Activated B cell treated with CpG ODN at 0.5 μM for 24 hours (primary cell): Measurements from ENCODE around the gene CTIF. TPM values are rescaled to one million over a fixed set of nuclear protein-coding genes. Genes with fewer than 3 reads are reported as not detected.

Source experiments
- ATAC-seq: fragments of 200-7000 bp; cut with Tn5 transposase; one replicate; pipeline ENCODE4 v1.10.0; 2021; ENCODE audit warnings: low read depth, mild to moderate bottlenecking, moderate library complexity
- CTCF ChIA-PET: fragments of 350-600 bp; sonication (Branson Sonifier 250); formaldehyde crosslinking; loops from one replicate; lab custom pipeline; 2021; ENCODE audit warnings: antibody characterized with exemption; lab: Charles Lee
- POLR2A ChIA-PET: fragments of 350-600 bp; sonication (Branson Sonifier 250); formaldehyde crosslinking; loops from one replicate; lab custom pipeline; 2021; ENCODE audit warnings: antibody characterized with exemption; lab: Charles Lee
- DNase-seq: peaks from one replicate; pipeline ENCODE4 v3.0.0; 2022
- H3K27ac Mint-ChIP-seq: one replicate; pipeline ENCODE4 v1.8.0; 2020; ENCODE audit warnings: mixed read lengths
- H3K27me3 Mint-ChIP-seq: one replicate; pipeline ENCODE4 v1.8.0; 2021; ENCODE audit warnings: mixed read lengths
- H3K36me3 Mint-ChIP-seq: one replicate; pipeline ENCODE4 v1.8.0; 2021; ENCODE audit warnings: low read depth, mixed read lengths
- H3K4me1 Mint-ChIP-seq: one replicate; pipeline ENCODE4 v1.8.0; 2021; ENCODE audit warnings: mixed read lengths
- H3K4me3 Mint-ChIP-seq: one replicate; pipeline ENCODE4 v1.8.0; 2020; ENCODE audit warnings: mild to moderate bottlenecking, mixed read lengths
- H3K9me3 Mint-ChIP-seq: one replicate; pipeline ENCODE4 v1.8.0; 2020; ENCODE audit warnings: mixed read lengths
- CTCF ChIP-seq: fragments of 200-600 bp; IDR thresholded peaks from one replicate; pipeline ENCODE4 v1.8.0; 2022; ENCODE audit warnings: antibody characterized with exemption, mild to moderate bottlenecking
- intact Hi-C: fragments of 100-400 bp; cut with micrococcal nuclease; formaldehyde crosslinking; loops from one replicate; pipeline ENCODE4 v1.15.1; 2024
- total RNA-seq: library from RNA; stranded (reverse); gene quantifications from 2 replicates; pipeline ENCODE4 v1.2.3, GENCODE V29; 2022

Gene CTIF
- total RNA-seq, 1 donor from 2014 or later = 9.3 TPM

GRCh38 chr18:48754993-48755473 is 216.2 kb downstream of the CTIF start:
- no peaks in the 10 kb centered on the region for H3K27me3 Mint-ChIP-seq
- TF ChIP-seq CTCF = no peak
- H3K4me1 Mint-ChIP-seq = peaks cover 6% of the 10 kb centered on the region
- no peaks in the 10 kb centered on the region for H3K9me3 Mint-ChIP-seq
- ATAC-seq = no peak
- H3K36me3 Mint-ChIP-seq = peaks cover 2% of the 10 kb centered on the region
- DNase-seq = no peak
- no peak overlapping the region for H3K27ac Mint-ChIP-seq
- POLR2A ChIA-PET = no interaction called here
- H3K4me3 Mint-ChIP-seq = no peak overlapping the region
- CTCF ChIA-PET = no interaction called here
- intact Hi-C loops = no loop called here

GRCh38 chr18:48756511-48757226 is 217.8 kb downstream of the CTIF start:
- ChIA-PET CTCF (no interaction called here), POLR2A (no interaction called here)
- H3K27ac Mint-ChIP-seq = no peak overlapping the region
- H3K27me3 Mint-ChIP-seq = no peaks in the 10 kb centered on the region
- peaks cover 6% of the 10 kb centered on the region for H3K4me1 Mint-ChIP-seq
- intact Hi-C loops = no loop called here
- DNase-seq (no peak), ATAC-seq (no peak)
- no peak overlapping the region for H3K4me3 Mint-ChIP-seq
- H3K9me3 Mint-ChIP-seq = no peaks in the 10 kb centered on the region
- peaks cover 4% of the 10 kb centered on the region for H3K36me3 Mint-ChIP-seq
- no peak for TF ChIP-seq CTCF

- Mint-ChIP-seq H3K36me3 (peaks cover 4% of the 10 kb centered on the region), H3K9me3 (no peaks in the 10 kb centered on the region), H3K27me3 (no peaks in the 10 kb centered on the region), H3K4me1 (peaks cover 6% of the 10 kb centered on the region), H3K4me3 (no peak overlapping the region), H3K27ac (no peak overlapping the region)
- no peak for ATAC-seq
- TF ChIP-seq CTCF = no peak
- CTCF ChIA-PET = no interaction called here
- no peak for DNase-seq
- intact Hi-C loops = no loop called here
- POLR2A ChIA-PET = no interaction called here
Observed at GRCh38 chr18:48757367-48757766, 218.5 kb downstream of the CTIF start.

GRCh38 chr18:48757906-48758305 is 219.1 kb downstream of the CTIF start:
- Mint-ChIP-seq H3K36me3 (peaks cover 4% of the 10 kb centered on the region), H3K9me3 (no peaks in the 10 kb centered on the region), H3K4me3 (no peak overlapping the region), H3K27me3 (no peaks in the 10 kb centered on the region), H3K4me1 (peaks cover 6% of the 10 kb centered on the region), H3K27ac (no peak overlapping the region)
- no peak for DNase-seq
- ChIA-PET CTCF (no interaction called here), POLR2A (no interaction called here)
- TF ChIP-seq CTCF = no peak
- ATAC-seq = no peak
- intact Hi-C loops = no loop called here

GRCh38 chr18:48761582-48761981 is 222.8 kb downstream of the CTIF start:
- no peaks in the 10 kb centered on the region for H3K27me3 Mint-ChIP-seq
- H3K4me1 Mint-ChIP-seq = no peaks in the 10 kb centered on the region
- ChIA-PET CTCF (no interaction called here), POLR2A (no interaction called here)
- peaks cover 4% of the 10 kb centered on the region for H3K36me3 Mint-ChIP-seq
- no peaks in the 10 kb centered on the region for H3K9me3 Mint-ChIP-seq
- ATAC-seq = no peak
- no peak overlapping the region for H3K27ac Mint-ChIP-seq
- no peak overlapping the region for H3K4me3 Mint-ChIP-seq
- intact Hi-C loops = no loop called here
- no peak for TF ChIP-seq CTCF
- no peak for DNase-seq
